ENCODE measurements around the gene TMEM233.

TMEM233 gene

DNA sequence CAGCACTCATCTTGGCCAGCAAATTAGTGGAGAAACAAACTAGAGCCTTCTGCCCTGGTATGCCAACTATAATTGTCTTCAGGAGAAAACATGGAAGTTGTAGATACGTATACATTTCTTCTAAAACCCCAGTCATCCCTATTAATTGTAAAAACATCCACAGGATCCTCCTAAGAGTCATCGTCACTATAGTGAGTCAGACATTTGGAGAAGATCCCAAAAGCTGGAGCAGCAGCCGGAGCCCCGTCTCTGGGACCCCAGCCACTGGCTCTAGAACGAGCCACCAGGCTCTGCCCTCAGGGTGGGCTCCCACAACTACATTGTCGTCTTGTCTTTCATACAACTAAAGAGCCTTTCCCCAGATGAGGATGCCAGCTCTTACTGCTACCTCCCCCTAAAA, 89.8 kb downstream of the TMEM233 start:
- no peak for DNase-seq

DNA sequence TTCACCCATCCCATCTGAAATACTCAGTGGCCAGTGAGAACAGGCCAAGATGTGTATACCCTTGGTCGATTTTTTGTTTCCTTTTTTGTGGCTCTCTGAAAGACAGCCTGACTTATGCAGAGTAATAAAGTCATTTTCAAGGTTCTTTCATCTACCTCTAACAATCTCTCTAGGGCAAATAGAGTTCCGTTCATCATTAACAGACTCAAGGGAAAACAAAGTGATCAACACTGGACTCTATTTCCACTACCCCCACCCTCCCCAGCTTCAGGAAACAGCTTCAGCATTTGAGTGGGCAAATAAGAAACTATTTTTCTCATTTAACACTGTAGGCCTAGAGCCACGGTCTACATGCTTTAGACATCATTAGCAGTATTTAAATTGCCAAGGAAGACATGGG, 90.2 kb downstream of the TMEM233 start:
- DNase-seq: no peak

DNA sequence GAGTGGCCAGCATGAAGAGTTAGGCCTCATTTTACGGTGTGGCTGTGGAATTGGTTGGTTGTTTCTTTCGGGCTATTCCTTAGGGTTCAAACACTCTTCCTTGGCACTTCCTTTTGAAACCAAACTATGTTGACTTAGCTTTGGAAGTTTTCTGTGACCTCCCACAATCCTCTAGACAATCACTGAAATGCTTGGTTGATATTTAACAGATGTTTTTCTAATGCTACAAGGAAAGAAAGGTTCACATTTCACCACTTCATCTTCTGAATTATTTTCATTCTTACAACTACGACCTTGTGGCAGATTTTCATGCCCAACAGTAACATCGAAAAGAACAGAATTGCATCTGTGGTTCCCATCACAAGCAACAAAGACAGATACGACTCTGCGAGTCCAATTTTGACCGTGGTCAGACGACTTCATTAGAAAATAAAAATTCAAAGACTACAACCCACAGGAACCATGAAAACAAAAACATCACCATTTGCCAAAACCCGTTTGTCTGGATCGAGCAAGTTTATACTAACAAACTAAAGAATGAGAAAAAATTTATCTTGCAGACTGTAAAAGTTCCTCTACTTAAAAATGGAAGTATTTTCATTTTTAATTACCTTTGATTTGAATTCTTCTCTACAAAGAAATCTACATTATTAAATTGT, 91.3 kb downstream of the TMEM233 start:
- DNase-seq: no peak

DNA sequence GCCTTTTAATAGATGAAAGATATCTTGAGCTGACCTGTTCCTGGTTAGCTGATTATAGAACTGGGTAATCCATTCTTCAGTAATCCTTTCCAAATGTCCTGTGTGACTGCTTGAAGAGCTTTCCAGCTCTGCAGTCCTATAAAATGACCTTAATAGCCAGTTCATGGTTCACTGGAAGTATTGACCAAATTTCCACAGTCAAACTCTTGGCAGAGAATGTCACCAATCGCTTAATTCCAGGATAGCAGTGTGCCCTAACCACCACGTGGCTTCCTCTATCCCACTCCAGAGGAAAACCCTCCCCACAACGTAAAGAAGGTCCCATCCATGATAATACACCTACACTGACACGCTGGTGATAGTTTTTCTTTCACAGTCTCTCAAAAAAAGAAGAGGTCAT, 91.8 kb downstream of the TMEM233 start:
- DNase-seq: no peak

DNA sequence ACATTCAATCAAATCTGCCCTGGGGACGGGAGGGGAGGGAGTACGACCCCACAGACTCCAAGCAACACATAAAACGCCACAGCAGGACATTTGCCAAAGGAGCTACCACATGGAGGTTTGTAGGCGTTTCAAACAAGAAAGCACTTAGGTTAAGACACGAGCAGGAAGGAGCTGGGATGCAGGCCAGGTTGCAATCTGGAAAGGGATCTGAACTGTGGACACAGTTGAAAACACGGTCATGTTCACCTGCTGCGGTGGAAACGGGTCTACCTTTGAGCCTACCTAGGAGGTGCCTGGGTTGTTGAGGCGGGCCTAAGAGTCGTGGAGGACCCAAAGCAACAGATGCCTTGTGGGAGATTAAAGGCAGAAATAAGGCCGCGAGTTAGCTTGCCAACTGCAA, 92.8 kb downstream of the TMEM233 start:
- no peak for DNase-seq

DNA sequence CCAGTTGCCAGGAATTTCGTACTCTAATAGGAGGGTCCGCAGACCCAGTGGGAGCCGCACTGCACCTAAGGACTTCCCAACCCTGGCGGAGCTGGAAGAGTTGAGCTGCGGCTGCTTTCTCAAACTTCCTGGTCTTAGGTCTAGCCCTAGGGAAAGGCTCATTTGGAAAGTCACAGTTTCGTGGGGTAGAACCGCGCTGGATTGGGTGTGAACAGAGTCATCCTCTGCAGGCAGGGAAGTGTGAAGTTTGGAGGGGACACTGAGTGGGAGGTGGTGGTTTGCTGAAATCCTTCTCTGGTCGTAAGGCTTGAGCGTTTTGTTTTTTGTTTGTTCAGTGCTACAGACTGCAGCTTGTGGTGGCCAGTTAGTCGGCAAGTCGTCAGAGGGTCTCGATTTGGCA, 93.2 kb downstream of the TMEM233 start:
- DNase-seq: no peak

DNA sequence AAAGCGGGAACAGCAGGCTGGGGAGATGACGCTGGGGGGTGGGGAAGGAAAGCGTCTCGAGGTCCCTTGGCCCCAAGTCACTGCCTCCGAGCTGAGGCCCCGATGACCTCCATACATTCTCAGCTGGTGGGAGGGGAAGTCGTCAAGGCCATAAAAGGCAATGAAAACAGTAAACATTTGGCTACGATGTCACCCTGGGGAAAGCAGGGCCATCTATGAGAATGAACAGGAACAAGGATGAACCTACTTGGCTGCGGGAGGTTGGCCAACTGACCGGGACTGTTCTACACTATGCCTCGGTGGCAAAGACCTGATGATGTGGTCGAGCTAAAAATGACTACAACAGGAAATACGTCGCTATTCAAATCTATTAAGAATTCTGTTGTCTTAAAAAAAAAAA, 93.8 kb downstream of the TMEM233 start:
- DNase-seq: no peak

DNA sequence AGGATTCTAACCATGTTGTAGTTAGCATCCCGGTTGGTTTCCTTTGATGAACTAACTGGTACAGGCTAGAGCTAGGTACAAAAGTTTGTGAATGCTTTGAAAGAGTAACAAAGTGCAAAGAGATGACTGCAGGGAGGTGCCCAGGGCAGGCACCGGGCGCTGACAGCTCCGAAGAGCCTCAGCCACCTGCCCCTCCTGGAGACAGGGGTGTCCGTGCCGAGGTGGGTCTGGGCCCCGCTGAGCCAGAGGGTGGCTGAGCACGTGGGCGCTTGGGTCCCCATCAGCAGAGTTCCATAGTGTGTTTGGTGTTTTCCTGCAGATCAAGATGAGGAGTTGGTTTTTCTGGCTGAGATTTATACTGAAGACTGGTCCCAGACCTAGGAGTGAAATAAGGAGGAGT, 94.3 kb downstream of the TMEM233 start:
- DNase-seq: no peak

DNA sequence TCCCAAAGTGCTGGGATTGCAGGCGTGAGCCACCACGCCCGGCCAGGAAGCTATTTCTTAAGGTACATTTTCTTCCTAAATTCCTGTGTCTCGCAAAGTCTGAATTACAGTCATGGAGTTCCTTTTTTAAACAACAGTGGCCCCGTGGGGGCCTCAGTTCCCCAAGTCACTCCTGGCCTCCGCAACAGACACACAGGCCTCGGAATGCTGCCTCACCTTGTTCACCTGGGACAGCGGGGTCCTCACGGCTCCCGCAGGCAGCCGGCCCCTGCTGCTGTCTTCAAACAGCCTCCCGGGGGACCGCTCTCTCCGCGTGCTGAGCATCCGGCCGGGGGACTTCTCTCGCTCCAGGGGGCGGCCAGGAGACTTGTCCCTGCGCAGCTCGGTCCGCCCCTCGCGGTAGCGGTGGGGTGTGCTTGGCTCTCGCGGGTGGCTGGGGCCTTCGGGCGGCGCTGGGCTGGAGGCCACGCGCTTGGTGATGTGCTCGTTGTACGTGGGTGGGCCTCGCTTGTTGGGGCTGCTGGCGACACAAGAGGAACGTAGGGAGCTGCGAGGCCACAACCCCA, 96.4 kb downstream of the TMEM233 start:
- DNase-seq: no peak

DNA sequence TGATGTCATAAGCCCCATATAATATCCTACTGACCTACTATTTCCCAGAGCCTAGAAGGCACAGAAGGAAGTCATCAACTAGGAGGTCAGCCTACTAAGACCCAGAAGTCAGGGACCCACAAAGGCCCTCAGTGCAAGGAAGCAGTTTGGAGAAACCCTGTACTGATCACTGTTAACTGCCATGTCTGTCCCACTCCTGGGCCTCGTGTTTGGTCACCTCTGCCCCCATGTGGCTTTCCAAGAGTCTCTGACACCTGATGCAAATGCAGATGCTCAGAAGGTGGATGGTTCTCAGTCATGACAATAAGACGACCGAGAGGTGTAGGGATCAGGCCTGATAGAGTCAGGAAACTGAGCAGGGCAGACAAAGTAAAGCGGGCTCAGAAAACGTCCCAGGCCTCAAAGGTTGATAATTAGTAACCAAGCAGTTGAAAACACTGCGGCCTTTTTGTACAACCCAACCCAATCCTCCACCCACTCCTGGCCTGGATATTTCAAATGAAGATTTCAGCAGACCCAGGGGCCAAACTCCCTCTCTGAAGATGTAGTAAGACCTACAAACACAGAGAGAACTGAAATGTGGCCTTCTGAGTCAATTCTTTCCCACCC, 97.7 kb downstream of the TMEM233 start:
- DNase-seq: no peak

DNA sequence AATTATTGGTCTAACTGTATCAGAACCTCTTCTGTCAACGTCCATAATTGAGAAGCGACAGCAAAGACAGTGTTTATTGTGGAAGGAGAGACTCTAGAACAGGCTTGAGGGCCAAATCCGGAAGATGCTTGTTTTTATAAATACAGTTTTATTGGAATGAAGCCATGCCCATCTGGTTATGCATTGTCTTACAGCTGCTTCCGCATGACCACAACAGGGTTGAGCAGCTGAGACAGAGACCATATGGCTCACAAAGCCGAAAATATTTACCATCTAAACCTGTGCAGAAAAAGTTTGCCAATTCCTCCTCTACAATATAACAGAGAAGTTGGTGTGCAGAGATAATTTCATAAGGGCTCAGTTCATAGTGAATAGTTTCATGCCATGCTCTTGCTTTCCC, 98.8 kb downstream of the TMEM233 start:
- no peak for DNase-seq
